ENCODE data around the gene OPN1LW.
"Not testable (repeated sequence)": the region's sequence is repeated elsewhere in the genome, so short reads cannot be mapped to it uniquely, and the experiment has no call there.

- TF ChIP-seq CTCF, EP300, POLR2A, POLR2AphosphoS5 (IDR thresholded peaks at IDR 0.05): not testable (repeated sequence)
Measured at GRCh38 chrX:154156221-154156620, 12.2 kb downstream of the OPN1LW start.

Measured in suprapubic skin (tissue), 4 donors.